Ishikawa (cell line): ENCODE measurements around the gene TTLL10.

Experiments
- CEBPB ChIP-seq: IDR thresholded peaks from 2 replicates; pipeline ENCODE4 v1.6.1; 2012
- CREB1 ChIP-seq: IDR thresholded peaks from 2 replicates; pipeline ENCODE4 v1.6.1; 2012; ENCODE audit warnings: low read depth
- EGR1 ChIP-seq: IDR thresholded peaks from 2 replicates; pipeline ENCODE4 v1.6.1; 2012
- EP300 ChIP-seq: IDR thresholded peaks from 2 replicates; pipeline ENCODE4 v1.6.1; 2012; ENCODE audit warnings: borderline replicate concordance
- FOXM1 ChIP-seq: IDR thresholded peaks from 2 replicates; pipeline ENCODE4 v1.6.1; 2012; ENCODE audit warnings: low read depth, borderline replicate concordance
- MAX ChIP-seq: IDR thresholded peaks from 2 replicates; pipeline ENCODE4 v1.6.1; 2012
- NFIC ChIP-seq: IDR thresholded peaks from 2 replicates; pipeline ENCODE4 v1.6.1; 2012
- RAD21 ChIP-seq: IDR thresholded peaks from 2 replicates; pipeline ENCODE4 v1.6.1; 2012; ENCODE audit warnings: low read depth
- REST ChIP-seq: IDR thresholded peaks from 2 replicates; pipeline ENCODE4 v1.6.1; 2012; ENCODE audit warnings: low read depth, mild to moderate bottlenecking
- TAF1 ChIP-seq: IDR thresholded peaks from 2 replicates; pipeline ENCODE4 v1.6.1; 2012; ENCODE audit warnings: low read depth, mild to moderate bottlenecking
- TCF12 ChIP-seq: IDR thresholded peaks from 2 replicates; pipeline ENCODE4 v1.6.1; 2012; ENCODE audit warnings: low read depth
- TEAD4 ChIP-seq: IDR thresholded peaks from 2 replicates; pipeline ENCODE4 v1.6.1; 2012
- YY1 ChIP-seq: IDR thresholded peaks from 2 replicates; pipeline ENCODE4 v1.6.1; 2012; ENCODE audit warnings: low read depth
- ZBTB7A ChIP-seq: IDR thresholded peaks from 2 replicates; pipeline ENCODE4 v1.6.1; 2012; ENCODE audit warnings: low read depth
- TF ChIP-seq, protein P1 (sequence below): IDR thresholded peaks from 2 replicates; pipeline ENCODE4 v1.6.1; 2012

The TTLL10 gene

GRCh38 chr1:1218524-1219200, 45.0 kb downstream of the TTLL10 start:
- TF ChIP-seq TCF12: no peak
- 0 out of 2 replicates have a peak, but pooled peaks have one; percentile 10 for TF ChIP-seq NFIC

- no peak for TF ChIP-seq TAF1
- no peak for TF ChIP-seq TEAD4
- TF ChIP-seq REST: no peak
- TF ChIP-seq, protein P1, sequence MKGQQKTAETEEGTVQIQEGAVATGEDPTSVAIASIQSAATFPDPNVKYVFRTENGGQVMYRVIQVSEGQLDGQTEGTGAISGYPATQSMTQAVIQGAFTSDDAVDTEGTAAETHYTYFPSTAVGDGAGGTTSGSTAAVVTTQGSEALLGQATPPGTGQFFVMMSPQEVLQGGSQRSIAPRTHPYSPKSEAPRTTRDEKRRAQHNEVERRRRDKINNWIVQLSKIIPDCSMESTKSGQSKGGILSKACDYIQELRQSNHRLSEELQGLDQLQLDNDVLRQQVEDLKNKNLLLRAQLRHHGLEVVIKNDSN: no peak
- no peak for TF ChIP-seq RAD21
- no peak for TF ChIP-seq ZBTB7A
- no peak for TF ChIP-seq YY1
- no peak for TF ChIP-seq EP300
- no peak for TF ChIP-seq FOXM1
- no peak for TF ChIP-seq EGR1
- no peak for TF ChIP-seq TCF12
- no peak for TF ChIP-seq CEBPB
- no peak for TF ChIP-seq NFIC
- no peak for TF ChIP-seq CREB1
- no peak for TF ChIP-seq MAX
These were observed 45.7 kb downstream of the TTLL10 start for GRCh38 chr1:1219341-1219740.

DNA sequence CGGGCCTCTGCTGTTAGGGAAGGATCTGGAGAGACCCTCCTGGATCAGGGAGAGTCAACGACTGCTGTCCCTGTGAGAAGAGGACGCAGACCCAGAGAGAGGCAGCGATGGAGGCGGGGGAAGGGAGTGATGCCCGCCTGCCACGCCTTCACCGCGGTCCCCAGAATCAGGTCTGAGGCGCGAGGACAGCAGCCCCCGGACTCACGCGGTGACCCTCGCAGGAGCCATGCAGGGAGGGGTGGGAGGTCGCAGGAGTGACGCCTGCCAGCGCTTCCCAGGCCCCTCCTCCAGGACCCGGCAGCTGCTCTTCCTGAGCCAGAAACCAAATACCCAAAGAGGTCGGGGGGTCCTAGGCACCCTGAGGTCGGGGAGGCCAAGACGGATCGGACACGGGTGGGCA, 46.5 kb downstream of the TTLL10 start:
- TF ChIP-seq ZBTB7A: no peak
- TF ChIP-seq NFIC: no peak

GRCh38 chr1:1221887-1222574, 48.4 kb downstream of the TTLL10 start:
- TF ChIP-seq CREB1: no peak
- TF ChIP-seq TEAD4: no peak
- no peak for TF ChIP-seq NFIC
- TF ChIP-seq, protein P1: no peak
- TF ChIP-seq YY1: no peak
- no peak for TF ChIP-seq MAX
- TF ChIP-seq EGR1: no peak
- TF ChIP-seq REST: no peak
- TF ChIP-seq RAD21: no peak
- no peak for TF ChIP-seq TCF12
- TF ChIP-seq EP300: no peak
- TF ChIP-seq CEBPB: no peak
- TF ChIP-seq ZBTB7A: no peak
- no peak for TF ChIP-seq FOXM1
- TF ChIP-seq TAF1: no peak

GRCh38 chr1:1222575-1223225, 49.0 kb downstream of the TTLL10 start:
- TF ChIP-seq EP300: no peak
- TF ChIP-seq TCF12: no peak
- TF ChIP-seq RAD21: no peak
- TF ChIP-seq TAF1: no peak
- TF ChIP-seq CREB1: no peak
- no peak for TF ChIP-seq NFIC
- TF ChIP-seq CEBPB: no peak
- no peak for TF ChIP-seq TEAD4
- TF ChIP-seq FOXM1: no peak
- no peak for TF ChIP-seq REST
- no peak for TF ChIP-seq MAX
- no peak for TF ChIP-seq ZBTB7A
- TF ChIP-seq, protein P1: no peak
- TF ChIP-seq YY1: no peak
- no peak for TF ChIP-seq EGR1
